ENCODE data around the gene CKAP2L. TPM values are rescaled to one million over a fixed set of nuclear protein-coding genes. Genes with fewer than 3 reads are reported as not detected.

Gene CKAP2L
- total and polyA plus RNA-seq, 9 of the 15 experiments (the other 6 are each of a cell fraction or from before 2014, with no cell fraction given), result 10.4 to 21.9 (median 14.2) TPM

GRCh38 chr2:112813280-112813966, 49.0 kb upstream of the CKAP2L start (continued):
- TF ChIP-seq, protein P1, sequence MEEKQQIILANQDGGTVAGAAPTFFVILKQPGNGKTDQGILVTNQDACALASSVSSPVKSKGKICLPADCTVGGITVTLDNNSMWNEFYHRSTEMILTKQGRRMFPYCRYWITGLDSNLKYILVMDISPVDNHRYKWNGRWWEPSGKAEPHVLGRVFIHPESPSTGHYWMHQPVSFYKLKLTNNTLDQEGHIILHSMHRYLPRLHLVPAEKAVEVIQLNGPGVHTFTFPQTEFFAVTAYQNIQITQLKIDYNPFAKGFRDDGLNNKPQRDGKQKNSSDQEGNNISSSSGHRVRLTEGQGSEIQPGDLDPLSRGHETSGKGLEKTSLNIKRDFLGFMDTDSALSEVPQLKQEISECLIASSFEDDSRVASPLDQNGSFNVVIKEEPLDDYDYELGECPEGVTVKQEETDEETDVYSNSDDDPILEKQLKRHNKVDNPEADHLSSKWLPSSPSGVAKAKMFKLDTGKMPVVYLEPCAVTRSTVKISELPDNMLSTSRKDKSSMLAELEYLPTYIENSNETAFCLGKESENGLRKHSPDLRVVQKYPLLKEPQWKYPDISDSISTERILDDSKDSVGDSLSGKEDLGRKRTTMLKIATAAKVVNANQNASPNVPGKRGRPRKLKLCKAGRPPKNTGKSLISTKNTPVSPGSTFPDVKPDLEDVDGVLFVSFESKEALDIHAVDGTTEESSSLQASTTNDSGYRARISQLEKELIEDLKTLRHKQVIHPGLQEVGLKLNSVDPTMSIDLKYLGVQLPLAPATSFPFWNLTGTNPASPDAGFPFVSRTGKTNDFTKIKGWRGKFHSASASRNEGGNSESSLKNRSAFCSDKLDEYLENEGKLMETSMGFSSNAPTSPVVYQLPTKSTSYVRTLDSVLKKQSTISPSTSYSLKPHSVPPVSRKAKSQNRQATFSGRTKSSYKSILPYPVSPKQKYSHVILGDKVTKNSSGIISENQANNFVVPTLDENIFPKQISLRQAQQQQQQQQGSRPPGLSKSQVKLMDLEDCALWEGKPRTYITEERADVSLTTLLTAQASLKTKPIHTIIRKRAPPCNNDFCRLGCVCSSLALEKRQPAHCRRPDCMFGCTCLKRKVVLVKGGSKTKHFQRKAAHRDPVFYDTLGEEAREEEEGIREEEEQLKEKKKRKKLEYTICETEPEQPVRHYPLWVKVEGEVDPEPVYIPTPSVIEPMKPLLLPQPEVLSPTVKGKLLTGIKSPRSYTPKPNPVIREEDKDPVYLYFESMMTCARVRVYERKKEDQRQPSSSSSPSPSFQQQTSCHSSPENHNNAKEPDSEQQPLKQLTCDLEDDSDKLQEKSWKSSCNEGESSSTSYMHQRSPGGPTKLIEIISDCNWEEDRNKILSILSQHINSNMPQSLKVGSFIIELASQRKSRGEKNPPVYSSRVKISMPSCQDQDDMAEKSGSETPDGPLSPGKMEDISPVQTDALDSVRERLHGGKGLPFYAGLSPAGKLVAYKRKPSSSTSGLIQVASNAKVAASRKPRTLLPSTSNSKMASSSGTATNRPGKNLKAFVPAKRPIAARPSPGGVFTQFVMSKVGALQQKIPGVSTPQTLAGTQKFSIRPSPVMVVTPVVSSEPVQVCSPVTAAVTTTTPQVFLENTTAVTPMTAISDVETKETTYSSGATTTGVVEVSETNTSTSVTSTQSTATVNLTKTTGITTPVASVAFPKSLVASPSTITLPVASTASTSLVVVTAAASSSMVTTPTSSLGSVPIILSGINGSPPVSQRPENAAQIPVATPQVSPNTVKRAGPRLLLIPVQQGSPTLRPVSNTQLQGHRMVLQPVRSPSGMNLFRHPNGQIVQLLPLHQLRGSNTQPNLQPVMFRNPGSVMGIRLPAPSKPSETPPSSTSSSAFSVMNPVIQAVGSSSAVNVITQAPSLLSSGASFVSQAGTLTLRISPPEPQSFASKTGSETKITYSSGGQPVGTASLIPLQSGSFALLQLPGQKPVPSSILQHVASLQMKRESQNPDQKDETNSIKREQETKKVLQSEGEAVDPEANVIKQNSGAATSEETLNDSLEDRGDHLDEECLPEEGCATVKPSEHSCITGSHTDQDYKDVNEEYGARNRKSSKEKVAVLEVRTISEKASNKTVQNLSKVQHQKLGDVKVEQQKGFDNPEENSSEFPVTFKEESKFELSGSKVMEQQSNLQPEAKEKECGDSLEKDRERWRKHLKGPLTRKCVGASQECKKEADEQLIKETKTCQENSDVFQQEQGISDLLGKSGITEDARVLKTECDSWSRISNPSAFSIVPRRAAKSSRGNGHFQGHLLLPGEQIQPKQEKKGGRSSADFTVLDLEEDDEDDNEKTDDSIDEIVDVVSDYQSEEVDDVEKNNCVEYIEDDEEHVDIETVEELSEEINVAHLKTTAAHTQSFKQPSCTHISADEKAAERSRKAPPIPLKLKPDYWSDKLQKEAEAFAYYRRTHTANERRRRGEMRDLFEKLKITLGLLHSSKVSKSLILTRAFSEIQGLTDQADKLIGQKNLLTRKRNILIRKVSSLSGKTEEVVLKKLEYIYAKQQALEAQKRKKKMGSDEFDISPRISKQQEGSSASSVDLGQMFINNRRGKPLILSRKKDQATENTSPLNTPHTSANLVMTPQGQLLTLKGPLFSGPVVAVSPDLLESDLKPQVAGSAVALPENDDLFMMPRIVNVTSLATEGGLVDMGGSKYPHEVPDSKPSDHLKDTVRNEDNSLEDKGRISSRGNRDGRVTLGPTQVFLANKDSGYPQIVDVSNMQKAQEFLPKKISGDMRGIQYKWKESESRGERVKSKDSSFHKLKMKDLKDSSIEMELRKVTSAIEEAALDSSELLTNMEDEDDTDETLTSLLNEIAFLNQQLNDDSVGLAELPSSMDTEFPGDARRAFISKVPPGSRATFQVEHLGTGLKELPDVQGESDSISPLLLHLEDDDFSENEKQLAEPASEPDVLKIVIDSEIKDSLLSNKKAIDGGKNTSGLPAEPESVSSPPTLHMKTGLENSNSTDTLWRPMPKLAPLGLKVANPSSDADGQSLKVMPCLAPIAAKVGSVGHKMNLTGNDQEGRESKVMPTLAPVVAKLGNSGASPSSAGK (IDR thresholded peaks at IDR 0.05), result no peak
- TF ChIP-seq TEAD1 (CRISPR knock-in tag; IDR thresholded peaks at IDR 0.05) (0 out of 4 replicates have a peak, but pooled peaks of 1 of the 2 experiments have one; percentile 21), FOXJ2 (tag; IDR thresholded peaks at IDR 0.05) (no peak), KDM5B (IDR thresholded peaks at IDR 0.05; ENCODE audit: insufficient replicate concordance, low read depth, low read length) (peak; percentile 0), ATF1 (CRISPR knock-in tag; IDR thresholded peaks at IDR 0.05) (no peak), ATF1 (tag; IDR thresholded peaks at IDR 0.05) (peak; percentile 24; the same call in 1 of the 2 replicates), FOXK1 (CRISPR knock-in tag; IDR thresholded peaks at IDR 0.05; ENCODE audit: borderline replicate concordance) (no peak), ZNF3 (CRISPR knock-in tag; IDR thresholded peaks at IDR 0.05) (no peak), EHMT2 (IDR thresholded peaks at IDR 0.05) (0 out of 2 replicates have a peak, but pooled peaks have one; percentile 26), ZNF23 (CRISPR knock-in tag; IDR thresholded peaks at IDR 0.05) (no peak), KLF1 (tag; IDR thresholded peaks at IDR 0.05) (no peak), ZNF830 (CRISPR knock-in tag; IDR thresholded peaks at IDR 0.05) (no peak), ATF7 (IDR thresholded peaks at IDR 0.05) (peak; percentile 23; the same call in 1 of the 2 replicates), TAL1 (IDR thresholded peaks at IDR 0.05) (peak; percentile 8; the same call in 1 of the 2 replicates), NEUROD1 (IDR thresholded peaks at IDR 0.05; ENCODE audit: borderline replicate concordance, low read depth, low read length, partially characterized antibody) (no peak)
